Gastrocnemius medialis (tissue), 4 donors: Measurements from ENCODE around the gene FBLN2. TPM values are rescaled to one million over a fixed set of nuclear protein-coding genes. Genes with fewer than 3 reads are reported as not detected.

Experiments used
- ATAC-seq, 2 donors: fragments of 150-250 bp; one replicate each; pipeline ENCODE4 v1.9.1; 2016
- DNase-seq, 2 donors: peaks; one replicate each; pipeline ENCODE4 v3.0.0-alpha.2; 2019
- H3K27ac ChIP-seq, 4 donors: fragments of 200-600 bp; sonication (generic); 1 replicate in 1 of 4; 2 replicates in 3 of 4; pipeline ENCODE4 v1.5.1; 2016 to 2018; ENCODE audit warnings: mild to moderate bottlenecking in 2 of 4, moderate library complexity in 1 of 4
- H3K27me3 ChIP-seq, 3 donors: fragments of 200-600 bp; sonication (generic) in 2 of 3; 1 replicate in 1 of 3; 2 replicates in 2 of 3; pipeline versions ENCODE4 v1.5.1 to v1.6.0; 2016 to 2019; ENCODE audit warnings: mild to moderate bottlenecking in 1 of 3, moderate library complexity in 1 of 3
- H3K36me3 ChIP-seq, 2 donors: fragments of 200-600 bp; sonication (generic) in 1 of 2; one replicate each; pipeline ENCODE4 v1.5.1; 2017 to 2018
- H3K4me1 ChIP-seq, 2 donors: fragments of 200-600 bp; sonication (generic) in 1 of 2; one replicate each; pipeline ENCODE4 v1.5.1; 2016 to 2017; ENCODE audit warnings: mild to moderate bottlenecking in 2 of 2
- H3K4me3 ChIP-seq, 4 donors: fragments of 200-600 bp; sonication (generic) in 3 of 4; 1 replicate in 1 of 4; 2 replicates in 3 of 4; pipeline ENCODE4 v1.5.1; 2016 to 2019; ENCODE audit warnings: mild to moderate bottlenecking in 2 of 4
- H3K9me3 ChIP-seq, 3 donors: fragments of 200-600 bp; sonication (generic) in 2 of 3; 1 replicate in 1 of 3; 2 replicates in 2 of 3; pipeline ENCODE4 v1.5.1; 2016 to 2019
- CTCF ChIP-seq, 5 experiments: fragments of 450-650 bp in 3 of 5; fragments of 200-600 bp in 2 of 5; sonication (generic) in 2 of 5; IDR thresholded peaks in 4 of 5; conservative IDR thresholded peaks in 1 of 5; 1 replicate in 4 of 5; 2 replicates in 1 of 5; pipeline ENCODE4 v1.5.1; 2016 to 2019; ENCODE audit warnings: antibody characterized with exemption in 5 of 5, mild to moderate bottlenecking in 3 of 5, moderate library complexity in 3 of 5
- POLR2A ChIP-seq, 2 donors: fragments of 450-650 bp; IDR thresholded peaks; one replicate each; pipeline ENCODE4 v1.6.1; 2017; ENCODE audit warnings: antibody characterized with exemption in 2 of 2, mild to moderate bottlenecking in 2 of 2, moderate library complexity in 2 of 2
- in situ Hi-C, 4 donors: fragments of 200-750 bp; cut with MboI; loops; one replicate each; pipeline versions ENCODE4 v1.15.0 to v1.8.0; 2017; ENCODE audit warnings: low sequenced_read_pairs in 4 of 4
- intact Hi-C: fragments of 100-400 bp; cut with DNase I; formaldehyde crosslinking; loops from one replicate; pipeline ENCODE4 v1.15.1; 2023; ENCODE audit warnings: low total_unique reads
- total RNA-seq, 4 donors: library from RNA; depleted of rRNA; stranded (reverse); fragments of >200 nt; gene quantifications; one replicate each; pipeline versions ENCODE4 v1.1.0 to v1.2.3, GENCODE V29; 2016

The FBLN2 gene
- total RNA-seq, 4 donors from 2014 or later = 28.9 to 45.7 (median 34.0) TPM

- no peak for DNase-seq
- no peak overlapping the region for H3K27ac ChIP-seq
- no peaks in the 10 kb centered on the region for H3K9me3 ChIP-seq
- intact Hi-C loops (no loop called here), in situ Hi-C loops (no loop called here)
- H3K36me3 ChIP-seq = no peaks in the 10 kb centered on the region
- H3K27me3 ChIP-seq = no peaks in the 10 kb centered on the region
- ATAC-seq = no peak
- no peaks in the 10 kb centered on the region for H3K4me1 ChIP-seq
- no peak overlapping the region for H3K4me3 ChIP-seq
- no peak for TF ChIP-seq CTCF (IDR thresholded peaks at IDR 0.05 in 4 of 5, conservative IDR thresholded peaks at IDR 0.05 in 1 of 5)
- TF ChIP-seq POLR2A (IDR thresholded peaks at IDR 0.05) = no peak
Measured at GRCh38 chr3:13584427-13584891, 35.5 kb downstream of the FBLN2 start.

- no peak overlapping the region for H3K27ac ChIP-seq
- DNase-seq (no peak), ATAC-seq (no peak)
- in situ Hi-C loops (no loop called here), intact Hi-C loops (no loop called here)
- H3K9me3 ChIP-seq = no peaks in the 10 kb centered on the region
- H3K36me3 ChIP-seq = no peaks in the 10 kb centered on the region
- H3K27me3 ChIP-seq = no peaks in the 10 kb centered on the region
- no peak overlapping the region for H3K4me3 ChIP-seq
- no peak for TF ChIP-seq CTCF (IDR thresholded peaks at IDR 0.05 in 4 of 5, conservative IDR thresholded peaks at IDR 0.05 in 1 of 5)
- TF ChIP-seq POLR2A (IDR thresholded peaks at IDR 0.05) = no peak
- no peaks in the 10 kb centered on the region for H3K4me1 ChIP-seq
Measured at GRCh38 chr3:13584901-13585300, 36.0 kb downstream of the FBLN2 start.

DNA sequence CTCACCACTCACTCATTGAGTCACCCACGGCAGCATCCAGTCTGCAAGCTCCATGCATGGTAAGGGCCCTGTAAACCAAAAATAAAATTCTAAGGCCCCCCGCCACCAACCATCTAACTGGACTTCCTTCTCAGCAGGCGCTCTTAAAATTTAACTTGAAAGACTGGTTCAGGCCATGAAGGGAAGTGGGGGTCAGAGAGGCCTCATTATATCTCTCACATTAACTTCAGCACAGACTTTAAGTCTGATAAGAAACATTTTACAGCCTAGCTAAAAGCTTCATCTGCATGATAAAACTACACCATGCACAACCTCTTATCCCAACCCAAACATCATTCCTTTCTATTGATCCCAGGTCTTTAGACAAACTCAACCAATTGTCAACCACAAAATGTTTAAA, 38.5 kb downstream of the FBLN2 start:
- Histone ChIP-seq H3K36me3 (no peaks in the 10 kb centered on the region), H3K27me3 (no peaks in the 10 kb centered on the region)
- intact Hi-C loops = no loop called here

GRCh38 chr3:13588221-13588701, 39.3 kb downstream of the FBLN2 start:
- Histone ChIP-seq H3K27ac (no peak overlapping the region), H3K9me3 (no peaks in the 10 kb centered on the region), H3K36me3 (no peaks in the 10 kb centered on the region), H3K4me3 (no peak overlapping the region), H3K27me3 (no peaks in the 10 kb centered on the region), H3K4me1 (no peaks in the 10 kb centered on the region)
- in situ Hi-C loops (no loop called here), intact Hi-C loops (no loop called here)
- TF ChIP-seq CTCF (IDR thresholded peaks at IDR 0.05 in 4 of 5, conservative IDR thresholded peaks at IDR 0.05 in 1 of 5) (no peak), POLR2A (IDR thresholded peaks at IDR 0.05) (no peak)
- ATAC-seq (no peak), DNase-seq (no peak)

More for the DNA sequence above, 38.5 kb downstream of the FBLN2 start:
- no peaks in the 10 kb centered on the region for H3K9me3 ChIP-seq
- DNase-seq (no peak), ATAC-seq (no peak)
- H3K27ac ChIP-seq = no peak overlapping the region
- no peak overlapping the region for H3K4me3 ChIP-seq
- TF ChIP-seq CTCF (IDR thresholded peaks at IDR 0.05 in 4 of 5, conservative IDR thresholded peaks at IDR 0.05 in 1 of 5) = no peak
- TF ChIP-seq POLR2A (IDR thresholded peaks at IDR 0.05) = no peak
- in situ Hi-C loops = no loop called here
- H3K4me1 ChIP-seq = no peaks in the 10 kb centered on the region

GRCh38 chr3:13588993-13589392, 40.1 kb downstream of the FBLN2 start:
- no peak for ATAC-seq
- H3K9me3 ChIP-seq = no peaks in the 10 kb centered on the region
- DNase-seq = no peak
- H3K4me1 ChIP-seq = no peaks in the 10 kb centered on the region
- TF ChIP-seq POLR2A (IDR thresholded peaks at IDR 0.05) (no peak), CTCF (IDR thresholded peaks at IDR 0.05 in 4 of 5, conservative IDR thresholded peaks at IDR 0.05 in 1 of 5) (no peak)
- H3K27ac ChIP-seq = no peak overlapping the region
- no peaks in the 10 kb centered on the region for H3K36me3 ChIP-seq
- in situ Hi-C loops = no loop called here
- H3K4me3 ChIP-seq = no peak overlapping the region
- intact Hi-C loops = no loop called here
- H3K27me3 ChIP-seq = no peaks in the 10 kb centered on the region
